PC-9 (cell line): ENCODE measurements around the gene PIK3R6. TPM values are rescaled to one million over a fixed set of nuclear protein-coding genes. Genes with fewer than 3 reads are reported as not detected.

ENCODE experiments used
- BruUV-seq: library from RNA; stranded (reverse); fragments of 400-500 nt; replicated peaks from 2 replicates; lab custom pipeline; 2021; lab: Mats Ljungman, UMichigan
- CTCF ChIA-PET: fragments of 300-600 bp; sonication (Branson Sonifier 250); formaldehyde crosslinking; loops from one replicate; lab custom pipeline; 2022; ENCODE audit warnings: antibody characterized with exemption; lab: Charles Lee
- POLR2A ChIA-PET: fragments of 300-600 bp; sonication (Branson Sonifier 250); formaldehyde crosslinking; loops from one replicate; lab custom pipeline; 2022; ENCODE audit warnings: antibody characterized with exemption; ENCODE audit not compliant: unreplicated experiment; lab: Charles Lee
- DNase-seq, 2 experiments: peaks; one replicate each; pipeline versions ENCODE4 v3.0.0 to v3.0.0-alpha.2; 2015 to 2022; ENCODE audit warnings: mixed read lengths in 1 of 2
- H2AFZ ChIP-seq: fragments of 200-600 bp; sonication (generic); 2 replicates; pipeline ENCODE4 v1.8.1; 2017; ENCODE audit warnings: antibody characterized with exemption
- H3F3A ChIP-seq: fragments of 200-600 bp; sonication (generic); 2 replicates; pipeline ENCODE4 v1.8.1; 2017; ENCODE audit warnings: antibody characterized with exemption, mild to moderate bottlenecking, low read depth; ENCODE audit not compliant: insufficient read depth
- H3K27ac ChIP-seq: fragments of 200-600 bp; sonication (generic); 2 replicates; pipeline ENCODE4 v1.6.1; 2016; ENCODE audit warnings: mixed run types
- H3K27me3 ChIP-seq: fragments of 200-600 bp; sonication (generic); 2 replicates; pipeline ENCODE4 v1.6.1; 2016; ENCODE audit warnings: low read depth, mixed run types; ENCODE audit not compliant: insufficient read depth
- H3K36me3 ChIP-seq: fragments of 200-600 bp; sonication (generic); 2 replicates; pipeline ENCODE4 v1.6.1; 2016; ENCODE audit warnings: low read depth, mixed run types
- H3K4me1 ChIP-seq: fragments of 200-600 bp; sonication (generic); replicated peaks from 2 replicates; pipeline ENCODE4 v1.6.1; 2016; ENCODE audit warnings: mixed run types; ENCODE audit not compliant: insufficient read depth
- H3K4me2 ChIP-seq: fragments of 200-600 bp; sonication (generic); 2 replicates; pipeline ENCODE4 v1.6.1; 2017; ENCODE audit warnings: mixed run types
- H3K4me3 ChIP-seq: fragments of 200-600 bp; sonication (generic); 2 replicates; pipeline ENCODE4 v1.6.1; 2016; ENCODE audit warnings: mixed run types
- H3K79me2 ChIP-seq: fragments of 200-600 bp; sonication (generic); 2 replicates; pipeline ENCODE4 v1.6.1; 2017; ENCODE audit warnings: low read depth, mixed run types
- H3K9me2 ChIP-seq: fragments of 200-600 bp; sonication (generic); 2 replicates; pipeline ENCODE4 v1.8.1; 2017; ENCODE audit warnings: mild to moderate bottlenecking; ENCODE audit not compliant: insufficient read depth
- H3K9me3 ChIP-seq: fragments of 200-600 bp; sonication (generic); 2 replicates; pipeline ENCODE4 v1.8.1; 2016; ENCODE audit warnings: low read depth; ENCODE audit not compliant: insufficient read depth
- H4K20me1 ChIP-seq: fragments of 200-600 bp; sonication (generic); 2 replicates; pipeline ENCODE4 v1.8.1; 2017; ENCODE audit not compliant: insufficient read depth
- EZH2 ChIP-seq: fragments of 200-600 bp; sonication (generic); IDR thresholded peaks from 2 replicates; pipeline ENCODE4 v1.8.0; 2017; ENCODE audit warnings: antibody characterized with exemption, low read depth
- intact Hi-C: fragments of 100-400 bp; cut with micrococcal nuclease; formaldehyde crosslinking; loops from one replicate; pipeline ENCODE4 v1.10.0; 2022; ENCODE audit not compliant: unreplicated experiment
- total RNA-seq: library from RNA; stranded (reverse); gene quantifications from 2 replicates; pipeline ENCODE4 v1.2.3, GENCODE V29; 2021
- TF ChIP-seq, protein P1 (sequence below): fragments of 200-600 bp; sonication (generic); conservative IDR thresholded peaks from 2 replicates; pipeline ENCODE4 v1.6.1; 2017; ENCODE audit warnings: mixed run types, antibody characterized with exemption, mild to moderate bottlenecking, moderate library complexity

Gene PIK3R6
- total RNA-seq, 1 experiment from 2014 or later: not detected

DNA sequence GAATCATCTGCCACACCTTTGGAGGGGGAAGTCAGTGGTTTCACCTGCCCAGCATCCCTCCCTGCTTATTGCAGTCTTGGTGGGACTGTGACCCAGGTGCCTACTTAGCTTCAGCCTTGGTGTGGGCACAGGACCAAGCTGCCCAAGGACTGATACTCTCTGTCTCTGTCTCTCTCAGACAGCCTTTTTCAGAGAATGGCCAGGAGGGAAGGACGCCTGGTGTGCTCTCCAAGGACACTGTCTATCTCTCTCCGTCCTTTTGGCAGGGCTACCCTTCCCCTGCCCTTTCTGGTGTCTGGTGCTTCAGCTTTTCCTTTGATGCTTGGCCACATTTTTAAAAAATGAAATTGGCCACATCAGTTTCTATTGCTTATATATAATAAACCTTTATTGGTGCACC, 19.6 kb downstream of the PIK3R6 start:
- ChIA-PET CTCF (no interaction called here), POLR2A (no interaction called here)
- intact Hi-C loops: no loop called here
- TF ChIP-seq, protein P1, sequence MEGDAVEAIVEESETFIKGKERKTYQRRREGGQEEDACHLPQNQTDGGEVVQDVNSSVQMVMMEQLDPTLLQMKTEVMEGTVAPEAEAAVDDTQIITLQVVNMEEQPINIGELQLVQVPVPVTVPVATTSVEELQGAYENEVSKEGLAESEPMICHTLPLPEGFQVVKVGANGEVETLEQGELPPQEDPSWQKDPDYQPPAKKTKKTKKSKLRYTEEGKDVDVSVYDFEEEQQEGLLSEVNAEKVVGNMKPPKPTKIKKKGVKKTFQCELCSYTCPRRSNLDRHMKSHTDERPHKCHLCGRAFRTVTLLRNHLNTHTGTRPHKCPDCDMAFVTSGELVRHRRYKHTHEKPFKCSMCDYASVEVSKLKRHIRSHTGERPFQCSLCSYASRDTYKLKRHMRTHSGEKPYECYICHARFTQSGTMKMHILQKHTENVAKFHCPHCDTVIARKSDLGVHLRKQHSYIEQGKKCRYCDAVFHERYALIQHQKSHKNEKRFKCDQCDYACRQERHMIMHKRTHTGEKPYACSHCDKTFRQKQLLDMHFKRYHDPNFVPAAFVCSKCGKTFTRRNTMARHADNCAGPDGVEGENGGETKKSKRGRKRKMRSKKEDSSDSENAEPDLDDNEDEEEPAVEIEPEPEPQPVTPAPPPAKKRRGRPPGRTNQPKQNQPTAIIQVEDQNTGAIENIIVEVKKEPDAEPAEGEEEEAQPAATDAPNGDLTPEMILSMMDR: no peak
- no peak for TF ChIP-seq EZH2
- H3K9me3 ChIP-seq: no peaks in the 10 kb centered on the region
- H3K4me2 ChIP-seq: no peak overlapping the region
- no peaks in the 10 kb centered on the region; the same call in none of the 2 replicates for H3K27me3 ChIP-seq
- BruUV-seq: no TSS peak
- no peak overlapping the region for H3K4me3 ChIP-seq
- H3K9me2 ChIP-seq: no peaks in the 10 kb centered on the region
- H3K4me1 ChIP-seq: no peaks in the 10 kb centered on the region
- H2AFZ ChIP-seq: no peak overlapping the region
- no peaks in the 10 kb centered on the region for H3F3A ChIP-seq
- no peaks in the 10 kb centered on the region for H3K36me3 ChIP-seq
- no peaks in the 10 kb centered on the region for H3K79me2 ChIP-seq
- DNase-seq: no peak
- no peaks in the 10 kb centered on the region for H4K20me1 ChIP-seq
- no peak overlapping the region for H3K27ac ChIP-seq

DNA sequence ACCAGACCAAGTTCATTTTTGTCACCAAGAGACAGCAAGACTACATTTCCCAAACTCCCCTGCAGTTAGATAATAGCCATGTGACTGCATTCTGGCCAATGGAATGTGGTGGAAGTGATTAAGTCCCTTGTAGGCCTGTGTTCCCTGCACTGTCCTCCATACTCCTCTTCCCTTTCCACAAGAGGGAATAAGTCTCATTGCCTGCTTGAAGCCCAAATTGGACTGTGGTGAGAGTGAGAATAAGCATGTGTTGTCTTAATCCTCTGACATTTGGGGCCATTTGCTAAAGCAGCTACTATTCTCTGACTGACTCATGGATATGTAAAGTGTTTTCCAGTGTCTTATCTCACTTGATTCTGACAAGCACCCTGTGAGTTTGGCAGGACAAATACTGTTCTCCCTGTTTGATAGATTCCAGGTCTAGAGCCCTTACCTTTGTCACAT, 20.7 kb downstream of the PIK3R6 start:
- Histone ChIP-seq H3F3A (no peaks in the 10 kb centered on the region), H3K36me3 (no peaks in the 10 kb centered on the region), H3K4me2 (no peak overlapping the region), H3K27me3 (peaks cover 6% of the 10 kb centered on the region), H3K27ac (no peak overlapping the region), H3K4me3 (no peak overlapping the region), H2AFZ (no peak overlapping the region), H3K9me2 (no peaks in the 10 kb centered on the region), H4K20me1 (no peaks in the 10 kb centered on the region), H3K4me1 (no peaks in the 10 kb centered on the region), H3K9me3 (no peaks in the 10 kb centered on the region), H3K79me2 (no peaks in the 10 kb centered on the region)
- no TSS peak for BruUV-seq
- ChIA-PET POLR2A (no interaction called here), CTCF (no interaction called here)
- intact Hi-C loops: no loop called here
- no peak for DNase-seq
- no peak for TF ChIP-seq EZH2
- TF ChIP-seq, protein P1: no peak

DNA sequence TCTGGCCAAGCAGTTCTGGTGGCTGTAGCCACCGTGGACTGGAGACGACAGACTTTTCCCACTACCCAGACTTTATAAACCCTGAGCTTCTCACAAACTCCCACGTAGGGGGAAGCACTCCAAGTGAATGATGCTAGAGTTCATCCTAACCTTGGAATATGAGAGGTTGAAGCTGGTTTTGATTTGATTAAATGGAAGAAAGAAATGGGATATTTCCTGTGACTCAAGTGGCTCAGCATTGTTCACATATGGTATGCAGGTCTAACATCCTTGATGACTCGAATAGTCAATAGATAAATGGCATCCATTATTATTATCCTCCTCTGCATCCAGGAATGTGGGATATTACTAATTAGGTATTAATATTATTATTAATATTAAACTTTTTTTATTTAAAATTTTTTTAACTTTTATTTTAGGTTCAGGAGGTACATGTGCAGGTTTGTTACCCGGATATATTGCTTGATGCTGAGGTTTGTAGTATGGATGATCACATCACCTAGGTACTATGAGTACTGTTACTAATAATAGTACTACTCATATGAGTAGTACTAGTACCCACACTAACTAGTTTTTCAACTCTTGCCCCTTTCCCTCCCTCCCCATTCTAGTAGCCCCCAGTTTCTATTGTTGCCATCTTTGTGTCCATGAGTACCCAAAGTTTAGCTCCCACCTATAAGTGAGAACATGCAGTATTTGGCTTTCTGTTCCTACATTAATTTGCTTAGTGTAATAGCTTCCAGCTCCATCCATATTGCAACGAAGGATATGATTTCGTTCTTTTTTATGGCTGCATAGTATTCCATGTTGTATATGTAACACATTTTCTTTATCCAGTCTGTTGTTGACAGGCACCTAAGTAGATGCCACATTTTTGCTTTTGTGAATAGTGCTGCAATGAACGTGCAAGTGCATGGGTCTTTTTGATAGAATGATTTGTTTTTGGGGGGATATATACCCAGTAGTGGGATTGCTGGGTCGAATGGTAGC, 22.9 kb downstream of the PIK3R6 start:
- Histone ChIP-seq H3K4me3 (no peak overlapping the region), H3K4me2 (no peak overlapping the region), H3K36me3 (no peaks in the 10 kb centered on the region), H3K9me2 (no peaks in the 10 kb centered on the region), H3K4me1 (no peaks in the 10 kb centered on the region), H4K20me1 (no peaks in the 10 kb centered on the region), H2AFZ (no peak overlapping the region), H3F3A (no peaks in the 10 kb centered on the region), H3K9me3 (no peaks in the 10 kb centered on the region), H3K27me3 (peaks cover 16% of the 10 kb centered on the region), H3K79me2 (no peaks in the 10 kb centered on the region), H3K27ac (no peak overlapping the region)
- TF ChIP-seq EZH2: no peak
- TF ChIP-seq, protein P1: no peak
- intact Hi-C loops: no loop called here
- DNase-seq: no peak
- ChIA-PET POLR2A (no interaction called here), CTCF (no interaction called here)
- BruUV-seq: no TSS peak
